Measurements from ENCODE around the gene TPM2. TPM values are rescaled to one million over a fixed set of nuclear protein-coding genes. Genes with fewer than 3 reads are reported as not detected.

The TPM2 gene
- total and polyA plus RNA-seq, 10 of the 15 experiments (the other 5 are each of a cell fraction or from before 2014, with no cell fraction given), result 0.11 to 9.3 (median 1.1) TPM

DNA sequence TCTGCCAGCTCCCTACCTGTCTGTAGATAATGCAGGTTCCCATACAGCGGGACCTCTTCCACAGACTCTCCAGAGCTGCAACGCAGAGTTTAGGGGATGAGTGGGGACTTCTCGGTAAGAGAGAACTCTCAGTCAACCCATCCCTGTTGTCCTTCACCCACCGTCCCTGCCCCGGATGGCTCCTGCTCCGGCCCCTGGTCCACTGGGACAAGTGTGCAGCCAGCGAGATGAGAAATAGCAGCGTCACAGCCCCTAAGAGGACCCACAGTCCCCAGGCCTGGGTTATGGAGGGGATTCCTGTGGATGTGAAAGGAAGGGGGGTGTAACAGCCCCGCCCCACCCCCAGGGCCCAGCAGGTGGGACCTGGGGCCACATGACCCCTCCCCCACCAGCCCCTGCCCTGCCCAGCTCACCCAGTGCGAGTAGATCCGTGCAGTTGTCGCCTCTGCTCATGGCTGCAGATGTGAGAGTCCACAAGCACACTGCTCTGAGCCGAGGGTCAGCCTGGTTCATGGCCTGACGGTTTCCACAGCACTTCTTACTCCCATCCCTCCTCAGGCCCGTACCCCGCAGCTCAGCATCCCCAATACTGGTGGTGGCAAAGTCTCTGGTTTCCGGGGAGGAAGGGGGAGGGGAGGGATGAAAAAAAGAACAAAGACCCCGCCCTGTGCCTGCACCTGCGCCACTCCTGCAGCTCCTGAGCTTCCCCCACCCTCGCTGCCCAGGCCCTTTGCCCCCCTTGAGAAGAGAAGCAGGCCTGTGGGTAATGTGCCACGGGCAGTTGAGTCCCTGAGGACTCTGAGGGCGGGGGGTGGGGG lies 39.2 kb downstream of the TPM2 start, which contains the start of gene SIT1 (continued):
- TF ChIP-seq, protein P1, sequence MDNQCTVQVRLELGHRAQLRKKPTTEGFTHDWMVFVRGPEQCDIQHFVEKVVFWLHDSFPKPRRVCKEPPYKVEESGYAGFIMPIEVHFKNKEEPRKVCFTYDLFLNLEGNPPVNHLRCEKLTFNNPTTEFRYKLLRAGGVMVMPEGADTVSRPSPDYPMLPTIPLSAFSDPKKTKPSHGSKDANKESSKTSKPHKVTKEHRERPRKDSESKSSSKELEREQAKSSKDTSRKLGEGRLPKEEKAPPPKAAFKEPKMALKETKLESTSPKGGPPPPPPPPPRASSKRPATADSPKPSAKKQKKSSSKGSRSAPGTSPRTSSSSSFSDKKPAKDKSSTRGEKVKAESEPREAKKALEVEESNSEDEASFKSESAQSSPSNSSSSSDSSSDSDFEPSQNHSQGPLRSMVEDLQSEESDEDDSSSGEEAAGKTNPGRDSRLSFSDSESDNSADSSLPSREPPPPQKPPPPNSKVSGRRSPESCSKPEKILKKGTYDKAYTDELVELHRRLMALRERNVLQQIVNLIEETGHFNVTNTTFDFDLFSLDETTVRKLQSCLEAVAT (IDR thresholded peaks at IDR 0.05), result no peak
- TF ChIP-seq CHD2 (IDR thresholded peaks at IDR 0.05; ENCODE audit: borderline replicate concordance, low read depth, low read length) (peak; percentile 84; the same call in 1 of the 2 replicates), FOXK2 (IDR thresholded peaks at IDR 0.05) (no peak), YBX1 (IDR thresholded peaks at IDR 0.05) (no peak), RB1 (IDR thresholded peaks at IDR 0.05; ENCODE audit: borderline replicate concordance) (no peak), TAF1 (IDR thresholded peaks at IDR 0.05; ENCODE audit: borderline replicate concordance, low read depth, low read length) (peak; percentile 28; the same call in 1 of the 2 replicates), STAT1 (conservative IDR thresholded peaks at IDR 0.05) (no peak), GATAD2B (conservative IDR thresholded peaks at IDR 0.05; ENCODE audit: low read depth) (peak; percentile 50; the same call in 1 of the 2 replicates), RFX5 (IDR thresholded peaks at IDR 0.05; ENCODE audit: low read depth, low read length) (no peak), PAX8 (IDR thresholded peaks at IDR 0.05) (no peak), SMAD1 (IDR thresholded peaks at IDR 0.05; ENCODE audit: low read depth, partially characterized antibody) (no peak), ESRRA (IDR thresholded peaks at IDR 0.05; ENCODE audit: low read length) (no peak), CREB1 (IDR thresholded peaks at IDR 0.05; ENCODE audit: low read depth) (no peak), NFXL1 (IDR thresholded peaks at IDR 0.05; ENCODE audit: borderline replicate concordance) (no peak), HDGF (IDR thresholded peaks at IDR 0.05) (0 out of 2 replicates have a peak, but pooled peaks have one; percentile 53), BRCA1 (IDR thresholded peaks at IDR 0.05; ENCODE audit: low read depth, low read length) (no peak), KAT2A (conservative IDR thresholded peaks at IDR 0.05; ENCODE audit: control insufficient read depth, low read depth, low read length) (no peak), CEBPB (IDR thresholded peaks at IDR 0.05; ENCODE audit: borderline replicate concordance in 1 of 2, low read depth in 2 of 2, low read length in 2 of 2) (no peak), ZNF24 (IDR thresholded peaks at IDR 0.05) (no peak), ZNF207 (IDR thresholded peaks at IDR 0.05; ENCODE audit: borderline replicate concordance) (no peak)
- TF ChIP-seq, protein P2, sequence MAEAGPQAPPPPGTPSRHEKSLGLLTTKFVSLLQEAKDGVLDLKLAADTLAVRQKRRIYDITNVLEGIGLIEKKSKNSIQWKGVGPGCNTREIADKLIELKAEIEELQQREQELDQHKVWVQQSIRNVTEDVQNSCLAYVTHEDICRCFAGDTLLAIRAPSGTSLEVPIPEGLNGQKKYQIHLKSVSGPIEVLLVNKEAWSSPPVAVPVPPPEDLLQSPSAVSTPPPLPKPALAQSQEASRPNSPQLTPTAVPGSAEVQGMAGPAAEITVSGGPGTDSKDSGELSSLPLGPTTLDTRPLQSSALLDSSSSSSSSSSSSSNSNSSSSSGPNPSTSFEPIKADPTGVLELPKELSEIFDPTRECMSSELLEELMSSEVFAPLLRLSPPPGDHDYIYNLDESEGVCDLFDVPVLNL (IDR thresholded peaks at IDR 0.05; ENCODE audit: low read depth, low read length), result no peak
- TF ChIP-seq, protein P3, sequence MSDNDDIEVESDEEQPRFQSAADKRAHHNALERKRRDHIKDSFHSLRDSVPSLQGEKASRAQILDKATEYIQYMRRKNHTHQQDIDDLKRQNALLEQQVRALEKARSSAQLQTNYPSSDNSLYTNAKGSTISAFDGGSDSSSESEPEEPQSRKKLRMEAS (IDR thresholded peaks at IDR 0.05; ENCODE audit: low read depth, low read length), result peak; percentile 45; the same call in 1 of the 2 replicates
- TF ChIP-seq, protein P4, sequence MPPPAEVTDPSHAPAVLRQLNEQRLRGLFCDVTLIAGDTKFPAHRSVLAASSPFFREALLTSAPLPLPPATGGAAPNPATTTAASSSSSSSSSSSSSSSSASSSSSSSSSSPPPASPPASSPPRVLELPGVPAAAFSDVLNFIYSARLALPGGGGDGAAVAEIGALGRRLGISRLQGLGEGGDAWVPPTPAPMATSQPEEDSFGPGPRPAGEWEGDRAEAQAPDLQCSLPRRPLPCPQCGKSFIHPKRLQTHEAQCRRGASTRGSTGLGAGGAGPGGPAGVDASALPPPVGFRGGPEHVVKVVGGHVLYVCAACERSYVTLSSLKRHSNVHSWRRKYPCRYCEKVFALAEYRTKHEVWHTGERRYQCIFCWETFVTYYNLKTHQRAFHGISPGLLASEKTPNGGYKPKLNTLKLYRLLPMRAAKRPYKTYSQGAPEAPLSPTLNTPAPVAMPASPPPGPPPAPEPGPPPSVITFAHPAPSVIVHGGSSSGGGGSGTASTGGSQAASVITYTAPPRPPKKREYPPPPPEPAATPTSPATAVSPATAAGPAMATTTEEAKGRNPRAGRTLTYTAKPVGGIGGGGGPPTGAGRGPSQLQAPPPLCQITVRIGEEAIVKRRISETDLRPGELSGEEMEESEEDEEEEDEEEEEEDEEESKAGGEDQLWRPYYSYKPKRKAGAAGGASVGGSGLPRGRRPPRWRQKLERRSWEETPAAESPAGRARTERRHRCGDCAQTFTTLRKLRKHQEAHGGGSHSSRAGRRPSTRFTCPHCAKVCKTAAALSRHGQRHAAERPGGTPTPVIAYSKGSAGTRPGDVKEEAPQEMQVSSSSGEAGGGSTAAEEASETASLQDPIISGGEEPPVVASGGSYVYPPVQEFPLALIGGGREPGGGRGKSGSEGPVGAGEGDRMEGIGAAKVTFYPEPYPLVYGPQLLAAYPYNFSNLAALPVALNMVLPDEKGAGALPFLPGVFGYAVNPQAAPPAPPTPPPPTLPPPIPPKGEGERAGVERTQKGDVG (CRISPR knock-in tag; IDR thresholded peaks at IDR 0.05), result no peak
- TF ChIP-seq, protein P5, sequence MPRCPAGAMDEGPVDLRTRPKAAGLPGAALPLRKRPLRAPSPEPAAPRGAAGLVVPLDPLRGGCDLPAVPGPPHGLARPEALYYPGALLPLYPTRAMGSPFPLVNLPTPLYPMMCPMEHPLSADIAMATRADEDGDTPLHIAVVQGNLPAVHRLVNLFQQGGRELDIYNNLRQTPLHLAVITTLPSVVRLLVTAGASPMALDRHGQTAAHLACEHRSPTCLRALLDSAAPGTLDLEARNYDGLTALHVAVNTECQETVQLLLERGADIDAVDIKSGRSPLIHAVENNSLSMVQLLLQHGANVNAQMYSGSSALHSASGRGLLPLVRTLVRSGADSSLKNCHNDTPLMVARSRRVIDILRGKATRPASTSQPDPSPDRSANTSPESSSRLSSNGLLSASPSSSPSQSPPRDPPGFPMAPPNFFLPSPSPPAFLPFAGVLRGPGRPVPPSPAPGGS (IDR thresholded peaks at IDR 0.05; ENCODE audit: borderline replicate concordance, insufficient read depth, low read depth, low read length, poor library complexity, severe bottlenecking), result no peak
